ENCODE data around the gene EHD4. TPM values are rescaled to one million over a fixed set of nuclear protein-coding genes. Genes with fewer than 3 reads are reported as not detected.

EHD4 gene
- polyA plus RNA-seq, 1 experiment: 19.3 TPM

DNA sequence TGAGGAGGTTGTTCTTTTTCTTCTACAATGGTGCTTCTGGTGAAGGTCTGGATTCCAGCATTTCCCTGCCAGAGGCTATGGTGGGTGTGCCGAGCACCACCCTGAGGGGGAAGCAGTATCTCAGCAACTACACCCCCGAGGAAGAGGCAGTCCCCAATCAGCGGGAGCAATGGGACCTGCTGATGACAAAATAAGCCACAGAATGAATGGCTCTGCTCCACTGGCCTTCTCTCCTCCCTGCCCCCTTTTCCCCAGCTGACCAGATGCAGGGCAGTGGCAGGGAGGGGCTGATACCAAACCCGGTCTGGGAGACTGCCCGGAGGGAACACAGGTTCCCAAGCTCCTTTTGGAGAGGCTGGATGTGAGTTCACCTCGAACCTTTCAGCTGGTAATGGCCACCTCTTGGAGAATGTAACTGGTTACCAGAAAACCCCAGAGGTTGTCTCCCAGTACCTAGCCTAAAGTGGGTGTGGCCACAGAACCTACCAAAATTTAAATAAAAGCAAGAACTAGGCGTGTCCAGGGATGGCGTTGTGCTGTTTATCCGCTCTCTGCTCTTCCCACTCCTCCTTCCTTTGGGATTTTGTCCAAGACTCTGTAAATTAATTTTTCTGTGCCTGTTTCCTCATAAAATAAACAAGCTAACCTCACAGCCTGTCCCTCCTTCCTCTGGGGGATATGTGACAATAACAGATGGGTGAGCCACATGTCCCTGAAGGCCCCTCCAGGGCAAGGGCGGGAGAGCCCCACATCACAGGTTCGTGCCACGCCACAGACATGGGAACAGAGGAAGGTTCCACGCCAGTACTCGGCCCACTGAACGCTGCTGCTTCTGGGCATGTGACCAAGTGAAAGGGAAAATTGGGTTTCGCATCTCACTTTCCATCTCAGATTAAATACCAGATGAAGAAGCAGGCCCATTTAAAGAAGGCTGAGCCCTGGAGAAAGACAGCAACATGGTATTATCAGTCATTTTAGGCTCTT is 43.4 kb downstream of the EHD4 start:
- Histone ChIP-seq H3K4me3 (ENCODE audit: low read depth, low read length) (no peak overlapping the region), H3K27ac (ENCODE audit: low read depth, low read length) (peak overlapping the region; percentile 34), H3K9me3 (ENCODE audit: control insufficient read depth, insufficient read depth, low read length) (no peaks in the 10 kb centered on the region), H3K27me3 (ENCODE audit: control insufficient read depth, insufficient read depth, low read length) (no peaks in the 10 kb centered on the region)
- TF ChIP-seq, protein P1, sequence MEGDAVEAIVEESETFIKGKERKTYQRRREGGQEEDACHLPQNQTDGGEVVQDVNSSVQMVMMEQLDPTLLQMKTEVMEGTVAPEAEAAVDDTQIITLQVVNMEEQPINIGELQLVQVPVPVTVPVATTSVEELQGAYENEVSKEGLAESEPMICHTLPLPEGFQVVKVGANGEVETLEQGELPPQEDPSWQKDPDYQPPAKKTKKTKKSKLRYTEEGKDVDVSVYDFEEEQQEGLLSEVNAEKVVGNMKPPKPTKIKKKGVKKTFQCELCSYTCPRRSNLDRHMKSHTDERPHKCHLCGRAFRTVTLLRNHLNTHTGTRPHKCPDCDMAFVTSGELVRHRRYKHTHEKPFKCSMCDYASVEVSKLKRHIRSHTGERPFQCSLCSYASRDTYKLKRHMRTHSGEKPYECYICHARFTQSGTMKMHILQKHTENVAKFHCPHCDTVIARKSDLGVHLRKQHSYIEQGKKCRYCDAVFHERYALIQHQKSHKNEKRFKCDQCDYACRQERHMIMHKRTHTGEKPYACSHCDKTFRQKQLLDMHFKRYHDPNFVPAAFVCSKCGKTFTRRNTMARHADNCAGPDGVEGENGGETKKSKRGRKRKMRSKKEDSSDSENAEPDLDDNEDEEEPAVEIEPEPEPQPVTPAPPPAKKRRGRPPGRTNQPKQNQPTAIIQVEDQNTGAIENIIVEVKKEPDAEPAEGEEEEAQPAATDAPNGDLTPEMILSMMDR (IDR thresholded peaks at IDR 0.05; ENCODE audit: low read depth, low read length): no peak
- POLR2A ChIA-PET: no interaction called here
- CTCF ChIA-PET: interaction anchor here (1.0 to 1.5 kb wide), 2 partner anchors 25 to 44 kb away, joined by 3 to 5 read pairs; partner anchors contain the start of gene EHD4
- no peak for DNase-seq (ENCODE audit: low read depth, low spot score)

DNA sequence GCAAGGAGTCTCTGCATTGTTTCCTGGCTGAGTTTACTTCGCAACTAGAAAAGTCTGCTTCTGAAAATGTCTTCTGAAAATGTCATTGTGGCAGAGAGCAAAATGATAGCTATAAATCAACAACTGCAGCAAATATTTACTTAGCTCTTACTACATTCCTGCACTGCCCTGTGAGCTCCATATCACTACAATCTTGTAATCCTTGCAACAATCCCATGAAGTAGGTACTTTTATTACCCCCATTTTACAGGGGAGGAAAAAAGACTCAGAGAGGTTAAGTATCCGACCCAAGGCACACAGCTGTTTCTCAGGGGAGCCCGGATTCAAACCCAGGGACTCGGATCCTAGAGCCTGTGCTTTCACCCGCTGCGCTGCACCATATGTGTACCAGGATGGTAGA is 44.3 kb downstream of the EHD4 start:
- ChIA-PET CTCF (interaction anchor here (1.0 kb wide), 1 partner anchor 24 kb away, joined by 5 read pairs; no protein-coding TSS in a partner anchor), POLR2A (no interaction called here)
- H3K4me3 ChIP-seq (ENCODE audit: low read depth, low read length): no peak overlapping the region
- DNase-seq (ENCODE audit: low read depth, low spot score): no peak
- H3K27ac ChIP-seq (ENCODE audit: low read depth, low read length): no peak overlapping the region
- no peaks in the 10 kb centered on the region for H3K9me3 ChIP-seq (ENCODE audit: control insufficient read depth, insufficient read depth, low read length)
- H3K27me3 ChIP-seq (ENCODE audit: control insufficient read depth, insufficient read depth, low read length): no peaks in the 10 kb centered on the region
- TF ChIP-seq, protein P1 (IDR thresholded peaks at IDR 0.05; ENCODE audit: low read depth, low read length): no peak

DNA sequence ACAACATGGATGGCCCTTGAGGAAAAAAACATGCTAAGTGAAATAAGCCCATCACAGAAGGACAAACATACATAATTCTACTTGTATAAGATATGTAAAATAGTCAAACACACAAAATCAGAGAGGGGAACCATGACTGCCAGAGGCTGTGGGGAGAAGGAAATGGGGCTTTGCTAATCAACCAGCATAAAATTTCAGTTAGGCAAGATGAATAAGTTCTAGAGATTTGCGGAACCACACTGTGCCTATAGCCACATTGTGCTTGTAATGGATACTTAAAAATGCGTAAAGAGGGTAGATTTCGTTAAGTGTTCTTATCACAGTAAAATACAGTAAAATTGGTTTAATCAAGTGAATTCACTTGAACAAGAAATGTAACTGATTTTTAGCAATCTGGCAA is 44.8 kb downstream of the EHD4 start:
- no peaks in the 10 kb centered on the region for H3K27me3 ChIP-seq (ENCODE audit: control insufficient read depth, insufficient read depth, low read length)
- H3K4me3 ChIP-seq (ENCODE audit: low read depth, low read length): no peak overlapping the region
- TF ChIP-seq, protein P1 (IDR thresholded peaks at IDR 0.05; ENCODE audit: low read depth, low read length): no peak
- no peaks in the 10 kb centered on the region for H3K9me3 ChIP-seq (ENCODE audit: control insufficient read depth, insufficient read depth, low read length)
- DNase-seq (ENCODE audit: low read depth, low spot score): no peak
- ChIA-PET POLR2A (no interaction called here), CTCF (interaction anchor here (1.0 kb wide), 1 partner anchor 23 kb away, joined by 5 read pairs; no protein-coding TSS in a partner anchor)
- no peak overlapping the region for H3K27ac ChIP-seq (ENCODE audit: low read depth, low read length)

- H3K27ac ChIP-seq (ENCODE audit: low read depth, low read length): no peak overlapping the region
- POLR2A ChIA-PET: no interaction called here
- no peak for DNase-seq (ENCODE audit: low read depth, low spot score)
- CTCF ChIA-PET: interaction anchor here (1.1 kb wide), 1 partner anchor 152 kb away, joined by 3 read pairs; the partner anchor contains the start of gene MAPKBP1
- H3K27me3 ChIP-seq (ENCODE audit: control insufficient read depth, insufficient read depth, low read length): no peaks in the 10 kb centered on the region
- H3K4me3 ChIP-seq (ENCODE audit: low read depth, low read length): no peak overlapping the region
- no peaks in the 10 kb centered on the region for H3K9me3 ChIP-seq (ENCODE audit: control insufficient read depth, insufficient read depth, low read length)
- TF ChIP-seq, protein P1 (IDR thresholded peaks at IDR 0.05; ENCODE audit: low read depth, low read length): no peak
Observed at GRCh38 chr15:41926185-41927056, 45.9 kb downstream of the EHD4 start.
